Left ventricle myocardium superior (tissue), 1 donor: Measurements from ENCODE around the gene GTPBP8. TPM values are rescaled to one million over a fixed set of nuclear protein-coding genes. Genes with fewer than 3 reads are reported as not detected.
A peak's percentile ranks its signal among the peaks of the same experiment; 100 is the strongest.
"Not testable (repeated sequence)": the region's sequence is repeated elsewhere in the genome, so short reads cannot be mapped to it uniquely, and the experiment has no call there.

Experiments used
- ATAC-seq: fragments of 200-7000 bp; cut with Tn5 transposase; one replicate; pipeline ENCODE4 v1.9.1; 2020; ENCODE audit warnings: mild to moderate bottlenecking, moderate library complexity
- DNase-seq: peaks from one replicate; pipeline ENCODE4 v3.0.0-alpha.2; 2020
- intact Hi-C: fragments of 100-400 bp; cut with micrococcal nuclease; formaldehyde crosslinking; loops from one replicate; pipeline ENCODE4 v1.11.0; 2022
- total RNA-seq: library from RNA; stranded (reverse); fragmentation: NEBNext Ultra II Directional; extraction: Animal tissue kit (Norgen Biotek cat#: 25700); gene quantifications from one replicate; pipeline ENCODE4 v1.2.1, GENCODE V29; 2021
- donor health status: DM: no; HTN: yes; CAD: no; lungs with severe emphysema.

GTPBP8 gene
- total RNA-seq, 1 donor from 2014 or later, result 34.6 TPM

DNA sequence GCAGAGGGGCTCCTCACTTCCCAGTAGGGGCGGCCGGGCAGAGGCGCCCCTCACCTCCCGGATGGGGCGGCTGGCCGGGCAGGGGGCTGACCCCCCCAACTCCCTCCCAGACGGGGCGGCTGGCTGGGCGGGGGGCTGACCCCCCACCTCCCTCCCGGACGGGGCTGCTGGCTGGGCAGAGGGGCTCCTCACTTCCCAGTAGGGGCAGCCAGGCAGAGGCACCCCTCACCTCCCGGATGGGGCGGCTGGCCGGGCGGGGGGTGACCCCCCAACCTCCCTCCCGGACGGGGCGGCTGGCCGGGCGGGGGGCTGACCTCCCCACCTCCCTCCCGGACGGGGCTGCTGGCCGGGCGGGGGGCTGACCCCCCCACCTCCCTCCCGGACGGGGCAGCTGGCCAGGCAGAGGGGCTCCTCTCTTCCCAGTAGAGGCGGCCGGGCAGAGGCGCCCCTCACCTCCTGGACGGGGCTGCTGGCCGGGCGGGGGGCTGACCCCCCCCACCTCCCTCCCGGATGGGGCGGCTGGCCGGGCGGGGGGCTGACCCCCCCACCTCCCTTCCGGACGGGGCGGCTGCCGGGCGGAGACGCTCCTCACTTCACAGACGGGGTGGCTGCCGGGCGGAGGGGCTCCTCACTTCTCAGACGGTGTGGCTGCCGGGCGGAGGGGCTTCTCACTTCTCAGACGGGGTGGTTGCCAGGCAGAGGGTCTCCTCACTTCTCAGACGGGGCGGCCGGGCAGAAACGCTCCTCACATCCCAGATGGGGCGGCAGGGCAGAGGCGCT, 55.6 kb downstream of the GTPBP8 start:
- DNase-seq, intact Hi-C loops, ATAC-seq: not testable (repeated sequence)

DNA sequence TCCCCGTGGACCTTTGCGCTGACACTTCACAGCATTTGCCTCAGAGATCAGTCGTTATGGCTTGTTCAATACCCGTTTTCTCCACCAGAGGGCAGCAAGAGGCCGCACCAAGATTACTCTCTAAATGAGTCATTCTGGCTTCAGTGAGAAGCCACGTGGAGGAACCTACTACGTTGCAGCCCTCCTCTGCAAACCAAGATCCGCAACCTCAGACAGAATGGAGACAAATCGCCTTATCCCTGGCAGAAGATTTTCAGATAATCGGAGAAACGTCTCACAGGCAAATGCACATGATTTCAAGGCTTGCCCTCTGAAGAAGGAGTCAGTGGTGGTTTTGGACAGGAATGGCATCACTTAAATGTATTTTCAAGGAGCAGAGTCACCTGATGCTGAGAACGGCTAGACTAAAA, 60.5 kb downstream of the GTPBP8 start:
- peak; percentile 68 for DNase-seq
- intact Hi-C loops, result loop anchor here (2.0 kb wide), 1 partner anchor 235 kb away; no protein-coding TSS in a partner anchor
- ATAC-seq, result peak; percentile 93

Other genes starting within 250 kb of the GTPBP8 start
- not detected for gene CD200R1L, start 144.1 kb upstream of the GTPBP8 start, total RNA-seq
- 0.87 TPM for gene CD200R1, start 15.9 kb upstream of the GTPBP8 start, total RNA-seq
- 5.5 TPM for gene BOC, start 220.6 kb downstream of the GTPBP8 start, total RNA-seq